ENCODE measurements around the gene C1QTNF1.
A peak's percentile ranks its signal among the peaks of the same experiment; 100 is the strongest.

The C1QTNF1 gene

DNA sequence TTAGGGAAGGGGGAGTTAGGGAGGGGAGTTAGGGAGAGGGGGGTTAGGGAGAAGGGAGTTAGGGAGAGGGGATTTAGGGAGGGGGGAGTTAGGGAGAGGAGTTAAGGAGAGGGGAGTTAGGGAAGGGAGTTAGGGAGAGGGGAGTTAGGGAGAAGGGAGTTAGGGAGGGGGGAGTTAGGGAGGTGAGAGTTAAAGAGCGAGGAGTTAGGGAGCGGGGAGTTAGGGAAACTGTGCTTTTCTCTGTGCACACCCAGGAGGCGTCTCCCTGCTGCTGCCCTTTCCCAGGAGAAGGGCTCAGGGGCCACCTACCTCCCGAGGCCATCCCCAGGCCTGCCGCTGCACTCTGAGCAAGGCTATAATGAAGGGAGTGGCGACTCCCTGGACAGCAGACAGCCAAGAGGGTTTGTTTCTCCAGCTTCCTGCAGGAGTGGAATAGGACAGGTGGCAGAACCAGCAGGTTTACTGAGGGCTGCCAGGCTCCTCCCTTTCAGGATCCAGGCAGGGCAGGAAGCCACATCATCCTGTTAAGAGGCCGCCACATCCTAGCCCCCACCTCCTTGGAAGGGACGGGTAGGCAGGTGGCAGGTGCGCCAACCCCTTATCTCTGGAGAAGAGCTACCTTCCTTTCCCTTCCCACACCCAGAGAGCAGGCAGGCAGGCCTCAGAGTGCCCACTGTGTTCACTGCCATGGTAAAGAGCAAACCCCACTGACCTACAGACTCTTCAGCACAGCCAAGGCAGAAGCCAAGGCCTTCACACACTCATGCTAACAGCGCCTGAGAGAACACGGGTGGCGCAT lies 18.7 kb upstream of the C1QTNF1 start:
- no peak for TF ChIP-seq SPI1 (IDR thresholded peaks at IDR 0.05; ENCODE audit: low read depth, low read length)
- no peak for TF ChIP-seq TAF1 (IDR thresholded peaks at IDR 0.05; ENCODE audit: low read depth, low read length)
- TF ChIP-seq POLR2A (IDR thresholded peaks at IDR 0.05; ENCODE audit: low read depth, low read length): no peak
- TF ChIP-seq PAX5 (IDR thresholded peaks at IDR 0.05; ENCODE audit: insufficient read depth, low read length, severe bottlenecking): no peak
- TF ChIP-seq POLR2AphosphoS5 (IDR thresholded peaks at IDR 0.05; ENCODE audit: low read depth, low read length): no peak
- DNase-seq (ENCODE audit: insufficient read length, low spot score): no peak
- no peak for FAIRE-seq

DNA sequence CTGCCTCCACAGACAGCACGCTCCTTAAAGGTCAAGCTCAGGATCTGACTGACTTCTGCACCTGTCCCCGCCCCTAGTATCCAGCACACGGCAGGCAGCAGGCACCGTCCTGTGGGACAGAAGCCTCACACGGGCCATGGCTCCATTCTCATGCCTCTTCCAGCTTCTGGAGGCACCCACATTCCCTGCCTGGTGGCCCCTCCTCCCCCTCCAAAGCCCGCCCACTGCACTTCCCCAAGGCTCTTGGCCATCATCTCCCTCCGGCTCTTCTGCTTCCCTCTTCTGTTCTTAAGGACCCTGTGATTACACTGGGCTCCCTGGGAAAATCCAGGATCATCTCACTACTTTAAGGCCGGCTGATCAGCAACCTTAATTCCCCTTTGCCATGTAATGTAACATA lies 17.9 kb upstream of the C1QTNF1 start:
- FAIRE-seq: no peak

DNA sequence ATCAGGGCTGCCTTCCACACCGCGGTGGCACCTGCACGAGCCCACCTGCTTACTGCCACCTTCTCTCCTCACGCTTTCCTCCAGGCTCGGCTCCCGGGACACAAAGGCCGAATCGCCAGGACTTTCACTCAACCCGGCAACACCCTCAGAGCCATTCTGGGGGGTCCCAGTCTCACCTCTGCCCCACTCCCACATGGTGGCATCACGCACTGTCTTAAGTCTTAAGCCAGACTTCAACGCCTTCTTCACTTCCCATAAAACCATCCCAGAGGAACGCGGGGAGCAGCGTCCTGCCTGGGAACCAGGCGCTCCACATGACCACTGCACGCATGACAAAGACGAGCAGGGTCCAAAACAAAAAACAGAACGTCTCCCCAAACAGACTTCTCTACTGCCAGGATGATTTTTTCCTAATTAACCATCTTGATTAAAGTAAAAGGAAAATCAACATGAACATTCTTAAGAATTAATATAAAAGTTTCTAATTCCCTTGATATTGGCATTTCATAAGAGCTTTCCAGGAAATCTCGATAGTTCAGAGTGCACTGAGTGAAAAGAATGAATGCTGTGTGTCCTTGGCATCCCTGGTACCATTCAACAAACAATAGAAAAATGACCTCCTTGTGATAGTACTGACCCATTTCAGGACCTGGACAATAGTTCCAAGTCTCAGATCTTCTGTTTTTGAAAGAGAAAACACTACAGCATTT lies 17.0 kb upstream of the C1QTNF1 start:
- DNase-seq (ENCODE audit: insufficient read length, low spot score) (no peak), FAIRE-seq (no peak)
- TF ChIP-seq POLR2A (IDR thresholded peaks at IDR 0.05; ENCODE audit: low read depth, low read length) (no peak), SPI1 (IDR thresholded peaks at IDR 0.05; ENCODE audit: low read depth, low read length) (no peak), TAF1 (IDR thresholded peaks at IDR 0.05; ENCODE audit: low read depth, low read length) (no peak), POLR2AphosphoS5 (IDR thresholded peaks at IDR 0.05; ENCODE audit: low read depth, low read length) (no peak), PAX5 (IDR thresholded peaks at IDR 0.05; ENCODE audit: insufficient read depth, low read length, severe bottlenecking) (no peak), POU2F2 (IDR thresholded peaks at IDR 0.05; ENCODE audit: low read depth, low read length) (no peak)

More for the DNA sequence above, 17.9 kb upstream of the C1QTNF1 start:
- TF ChIP-seq POLR2A (IDR thresholded peaks at IDR 0.05; ENCODE audit: low read depth, low read length) (no peak), PAX5 (IDR thresholded peaks at IDR 0.05; ENCODE audit: insufficient read depth, low read length, severe bottlenecking) (no peak), SPI1 (IDR thresholded peaks at IDR 0.05; ENCODE audit: low read depth, low read length) (no peak), TAF1 (IDR thresholded peaks at IDR 0.05; ENCODE audit: low read depth, low read length) (no peak), POLR2AphosphoS5 (IDR thresholded peaks at IDR 0.05; ENCODE audit: low read depth, low read length) (no peak), POU2F2 (IDR thresholded peaks at IDR 0.05; ENCODE audit: low read depth, low read length) (no peak)
- no peak for DNase-seq (ENCODE audit: insufficient read length, low spot score)

DNA sequence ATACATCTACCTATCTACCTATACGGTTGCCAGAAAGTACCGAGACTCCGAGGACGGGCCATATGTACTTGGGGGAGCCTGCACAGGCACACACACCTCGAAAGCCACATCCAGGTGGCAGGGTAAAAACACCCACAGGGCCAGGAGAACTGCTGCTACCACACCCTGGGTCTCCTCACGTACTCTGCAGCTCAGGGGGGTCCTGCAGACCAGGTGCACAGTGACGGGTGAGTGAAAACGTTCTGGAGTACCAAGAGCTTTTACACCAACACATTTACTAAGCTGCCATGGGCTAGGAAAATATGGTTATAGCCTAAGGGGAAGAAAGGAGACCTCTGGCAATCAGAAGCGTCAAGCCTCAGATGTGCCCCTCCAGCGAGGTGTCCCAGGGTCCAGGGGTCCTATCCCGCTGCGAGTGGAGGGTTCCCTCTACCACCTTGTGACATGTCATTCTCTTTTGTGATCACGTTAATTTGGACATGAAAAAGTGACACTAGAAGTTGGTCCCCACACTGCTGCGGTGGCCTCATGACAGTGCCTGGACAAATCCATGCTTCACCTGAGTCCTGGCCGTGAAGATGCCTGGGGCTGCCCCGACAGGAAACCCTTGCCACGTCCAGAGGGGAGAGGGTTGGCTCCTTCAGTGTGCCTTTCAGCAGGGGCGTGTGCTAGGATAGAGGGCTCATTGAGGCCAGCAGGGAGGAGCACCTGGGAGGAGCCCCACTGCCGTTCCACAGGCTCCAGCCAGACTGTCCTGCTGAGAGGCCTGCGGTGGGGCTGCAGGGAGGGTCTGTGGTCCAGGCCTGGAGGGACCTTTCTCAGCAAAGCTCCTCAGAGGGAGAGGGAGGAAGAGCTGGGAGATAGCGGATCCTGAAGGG lies 16.2 kb upstream of the C1QTNF1 start:
- FAIRE-seq (no peak), DNase-seq (ENCODE audit: insufficient read length, low spot score) (no peak)
- TF ChIP-seq POU2F2 (IDR thresholded peaks at IDR 0.05; ENCODE audit: low read depth, low read length) (no peak), POLR2AphosphoS5 (IDR thresholded peaks at IDR 0.05; ENCODE audit: low read depth, low read length) (no peak), POLR2A (IDR thresholded peaks at IDR 0.05; ENCODE audit: low read depth, low read length) (no peak), PAX5 (IDR thresholded peaks at IDR 0.05; ENCODE audit: insufficient read depth, low read length, severe bottlenecking) (no peak), TAF1 (IDR thresholded peaks at IDR 0.05; ENCODE audit: low read depth, low read length) (no peak), SPI1 (IDR thresholded peaks at IDR 0.05; ENCODE audit: low read depth, low read length) (no peak)

DNA sequence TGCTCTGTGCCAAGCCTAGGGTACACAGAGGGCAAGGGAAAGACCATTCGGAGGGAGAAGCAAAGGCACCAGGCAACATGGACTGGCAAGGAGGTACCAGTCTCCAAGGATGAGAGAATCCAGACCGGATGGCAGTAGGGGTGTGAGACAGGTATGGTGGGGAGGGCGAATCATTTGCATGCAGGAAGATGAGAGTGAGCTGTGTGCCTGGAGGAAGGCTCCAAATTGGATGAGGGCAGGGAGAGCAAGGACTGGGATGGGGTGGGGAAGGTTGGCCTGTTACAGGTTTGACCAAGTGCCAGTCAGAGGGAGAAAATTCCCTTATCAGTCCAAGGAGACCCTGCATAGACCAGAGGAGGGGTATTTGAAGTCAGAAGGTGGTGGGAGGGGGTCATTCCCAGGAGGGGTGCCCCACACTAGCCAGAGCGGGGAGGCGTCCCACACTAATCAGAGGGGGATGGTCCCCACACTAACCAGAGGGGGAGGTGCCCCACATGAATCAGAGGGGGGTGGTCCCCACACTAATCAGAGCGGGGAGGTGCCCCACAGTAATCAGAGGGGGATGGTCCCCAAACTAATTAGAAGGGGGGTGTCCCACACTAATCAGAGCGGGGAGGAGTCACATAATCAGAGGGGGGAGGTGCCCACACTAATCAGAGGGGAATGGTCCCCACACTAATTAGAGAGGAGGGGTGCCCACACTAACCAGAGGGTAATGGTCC lies 15.1 kb upstream of the C1QTNF1 start:
- FAIRE-seq (peak; percentile 63), DNase-seq (ENCODE audit: insufficient read length, low spot score) (no peak)
- TF ChIP-seq TAF1 (IDR thresholded peaks at IDR 0.05; ENCODE audit: low read depth, low read length) (no peak), SPI1 (IDR thresholded peaks at IDR 0.05; ENCODE audit: low read depth, low read length) (no peak), PAX5 (IDR thresholded peaks at IDR 0.05; ENCODE audit: insufficient read depth, low read length, severe bottlenecking) (no peak), POU2F2 (IDR thresholded peaks at IDR 0.05; ENCODE audit: low read depth, low read length) (no peak)

DNA sequence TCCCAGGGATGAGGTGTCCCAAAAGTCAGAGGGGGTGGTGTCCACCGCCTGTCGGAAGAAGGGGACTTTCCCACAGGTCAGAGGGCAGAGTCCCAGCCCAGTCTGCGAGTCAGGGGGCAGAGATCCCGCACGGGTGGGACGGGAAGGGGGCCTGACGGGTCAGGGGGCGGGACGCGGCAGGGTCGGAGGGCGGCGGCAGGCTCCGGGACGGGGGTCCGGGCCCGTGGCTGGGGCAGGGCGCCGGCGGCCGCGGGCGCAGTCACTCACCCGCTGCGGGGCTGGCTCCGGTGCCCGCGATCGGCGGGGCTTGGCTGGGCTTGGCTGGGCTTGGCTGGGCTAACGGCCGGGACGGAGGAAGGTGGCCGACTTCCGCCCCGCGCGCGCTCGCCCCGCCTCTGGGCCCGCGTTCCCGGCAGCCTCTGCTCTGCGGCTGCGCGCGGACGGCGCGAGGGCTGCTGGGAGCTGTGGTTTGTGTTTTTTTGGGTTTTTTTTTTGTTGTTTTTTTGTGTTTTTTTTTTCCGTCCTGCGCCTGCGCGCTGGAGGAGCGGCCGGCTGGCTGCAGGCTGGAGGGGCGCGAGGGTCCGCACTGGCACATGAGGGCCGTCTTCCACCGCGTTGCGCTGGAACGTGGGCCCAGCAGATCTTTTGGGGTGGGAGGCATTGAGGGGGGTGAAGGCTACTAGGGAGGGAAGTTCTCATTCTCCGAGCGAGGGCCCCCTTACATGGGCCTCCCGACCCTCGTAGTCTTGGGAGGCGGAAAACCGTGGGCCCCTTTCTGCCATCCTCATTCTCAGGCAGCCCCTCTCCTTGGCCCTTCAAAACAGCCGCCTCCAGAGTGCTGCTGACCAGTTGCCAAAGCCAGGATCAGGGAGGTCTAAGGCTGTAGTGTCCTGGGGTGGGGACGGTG lies 14.3 kb upstream of the C1QTNF1 start, which contains the start of gene CANT1:
Gene CANT1, minus strand, starts transcription at position 368 of the 907 bp plus-strand sequence. CDS start 12,142 bp downstream, outside the sequence.
- FAIRE-seq (peak; percentile 83), DNase-seq (ENCODE audit: insufficient read length, low spot score) (peak; percentile 99)
- peak; percentile 19 for TF ChIP-seq PAX5 (IDR thresholded peaks at IDR 0.05; ENCODE audit: insufficient read depth, low read length, severe bottlenecking)
- no peak for TF ChIP-seq POU2F2 (IDR thresholded peaks at IDR 0.05; ENCODE audit: low read depth, low read length)
- peak; percentile 51; the same call in 1 of the 2 replicates for TF ChIP-seq POLR2AphosphoS5 (IDR thresholded peaks at IDR 0.05; ENCODE audit: low read depth, low read length)
- peak; percentile 39; the same call in 1 of the 2 replicates for TF ChIP-seq TAF1 (IDR thresholded peaks at IDR 0.05; ENCODE audit: low read depth, low read length)
- peak; percentile 54 for TF ChIP-seq SPI1 (IDR thresholded peaks at IDR 0.05; ENCODE audit: low read depth, low read length)
- peak; percentile 30; the same call in 1 of the 2 replicates for TF ChIP-seq POLR2A (IDR thresholded peaks at IDR 0.05; ENCODE audit: low read depth, low read length)

DNA sequence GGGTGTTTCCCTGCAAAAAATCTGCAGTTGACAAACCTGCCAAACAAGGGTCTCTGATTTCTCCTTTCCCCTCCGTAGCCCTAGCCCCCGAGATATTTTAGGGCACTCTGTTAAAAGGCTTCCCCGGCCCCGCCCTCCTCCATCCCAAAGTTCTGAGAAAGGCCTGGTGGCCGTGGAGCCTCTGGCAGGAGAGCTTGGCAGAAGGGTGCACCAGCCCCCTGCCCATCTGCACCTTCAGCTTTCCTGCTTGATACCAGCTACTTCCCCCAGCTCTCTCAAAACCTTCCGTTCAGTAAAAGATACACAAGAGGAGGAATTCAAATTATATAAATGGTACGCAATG lies 13.7 kb upstream of the C1QTNF1 start:
- TF ChIP-seq POLR2A (IDR thresholded peaks at IDR 0.05; ENCODE audit: low read depth, low read length) (no peak), PAX5 (IDR thresholded peaks at IDR 0.05; ENCODE audit: insufficient read depth, low read length, severe bottlenecking) (no peak)
- FAIRE-seq: no peak
- no peak for DNase-seq (ENCODE audit: insufficient read length, low spot score)

Data from GM12891 (cell line).